Suprapubic skin (tissue), 4 donors: ENCODE data around the gene DEDD2. TPM values are rescaled to one million over a fixed set of nuclear protein-coding genes. Genes with fewer than 3 reads are reported as not detected.

Experiments
- DNase-seq, 2 donors: peaks; one replicate each; pipeline ENCODE4 v3.0.0-alpha.2; 2019; ENCODE audit warnings: low spot score in 2 of 2
- H3K27ac ChIP-seq: fragments of 200-600 bp; sonication (generic); one replicate; pipeline ENCODE4 v1.5.1; 2019
- H3K27me3 ChIP-seq: fragments of 200-600 bp; sonication (generic); one replicate; pipeline ENCODE4 v1.5.1; 2019
- H3K36me3 ChIP-seq: fragments of 200-600 bp; sonication (generic); one replicate; pipeline ENCODE4 v1.5.1; 2019
- H3K4me1 ChIP-seq: fragments of 200-600 bp; sonication (generic); one replicate; pipeline ENCODE4 v1.5.1; 2019
- H3K4me3 ChIP-seq: fragments of 200-600 bp; sonication (generic); one replicate; pipeline ENCODE4 v1.5.1; 2019; ENCODE audit warnings: mild to moderate bottlenecking
- H3K9me3 ChIP-seq: fragments of 200-600 bp; sonication (generic); one replicate; pipeline ENCODE4 v1.5.1; 2019
- CTCF ChIP-seq, 2 donors: fragments of 200-600 bp in 1 of 2; fragments of 450-650 bp in 1 of 2; sonication (generic) in 1 of 2; IDR thresholded peaks; one replicate each; pipeline ENCODE4 v1.5.1; 2016 to 2019; ENCODE audit warnings: antibody characterized with exemption in 2 of 2, mild to moderate bottlenecking in 1 of 2, moderate library complexity in 1 of 2
- EP300 ChIP-seq: sonication (generic); formaldehyde crosslinking; IDR thresholded peaks from one replicate; pipeline ENCODE4 v1.6.1; 2017; ENCODE audit warnings: antibody characterized with exemption
- POLR2A ChIP-seq, 2 donors: fragments of 450-650 bp; IDR thresholded peaks; one replicate each; pipeline ENCODE4 v1.6.1; 2017; ENCODE audit warnings: antibody characterized with exemption in 2 of 2, mild to moderate bottlenecking in 2 of 2, moderate library complexity in 2 of 2
- POLR2AphosphoS5 ChIP-seq, 3 donors: sonication (generic); formaldehyde crosslinking; IDR thresholded peaks; one replicate each; pipeline ENCODE4 v1.6.1; 2017; ENCODE audit warnings: antibody characterized with exemption in 3 of 3
- WGBS: methylation state at CpG from one replicate; pipeline ENCODE4 v1.1.5; 2018; 5-methylcytosine and 5-hydroxymethylcytosine counted together
- total RNA-seq, 4 donors: library from RNA; depleted of rRNA; stranded (reverse); fragments of >200 nt; gene quantifications; one replicate each; pipeline ENCODE4 v1.1.0, GENCODE V29; 2016

The DEDD2 gene
- total RNA-seq, 4 donors from 2014 or later, result 51.3 to 78.9 (median 65.6) TPM

DNA sequence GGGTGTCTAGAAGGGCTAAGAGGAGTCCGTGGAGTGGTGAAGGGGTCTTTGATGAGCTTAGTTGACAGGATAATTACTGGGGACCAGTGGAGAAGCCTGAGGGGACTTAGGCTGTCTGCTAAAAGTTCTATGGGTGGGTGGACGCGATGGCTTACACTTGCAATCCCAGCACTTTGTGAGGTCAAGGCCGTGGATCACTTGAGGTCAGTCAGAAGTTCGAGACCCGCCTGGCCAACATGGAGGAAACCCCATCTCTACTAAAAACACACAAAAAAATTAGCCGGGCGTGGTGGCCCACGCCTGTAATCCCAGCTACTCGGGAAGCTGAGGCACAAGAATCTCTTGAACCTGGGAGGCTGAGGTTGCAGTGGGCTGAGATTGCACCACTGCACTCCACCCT lies 27.8 kb upstream of the DEDD2 start:
- H3K9me3 ChIP-seq, result no peaks in the 10 kb centered on the region
- peak overlapping the region; percentile 62 for H3K4me3 ChIP-seq
- no peak overlapping the region for H3K27ac ChIP-seq
- no peak for TF ChIP-seq POLR2AphosphoS5 (IDR thresholded peaks at IDR 0.05)
- TF ChIP-seq EP300, result no peak
- no peak for TF ChIP-seq POLR2A (IDR thresholded peaks at IDR 0.05)
- no peak for TF ChIP-seq CTCF (IDR thresholded peaks at IDR 0.05)
- no peak for DNase-seq
- WGBS, result 76% methylated on average over 10 of the region's 10 CpGs
- H3K36me3 ChIP-seq, result peaks cover 16% of the 10 kb centered on the region
- no peaks in the 10 kb centered on the region for H3K27me3 ChIP-seq
- H3K4me1 ChIP-seq, result peaks cover 84% of the 10 kb centered on the region

- TF ChIP-seq POLR2A (IDR thresholded peaks at IDR 0.05) (peak in 1 of 2 donors; percentile 26), POLR2AphosphoS5 (IDR thresholded peaks at IDR 0.05) (peak in 2 of 3 donors; percentile 19 to 91), CTCF (IDR thresholded peaks at IDR 0.05) (peak; percentile 47 to 61), EP300 (no peak)
- H3K4me1 ChIP-seq, result peaks cover 83% of the 10 kb centered on the region
- DNase-seq, result peak; percentile 95 to 96
- H3K4me3 ChIP-seq, result peak overlapping the region; percentile 62
- WGBS, result 2% methylated on average over 29 of the region's 45 CpGs
- H3K36me3 ChIP-seq, result peaks cover 18% of the 10 kb centered on the region
- H3K27me3 ChIP-seq, result no peaks in the 10 kb centered on the region
- H3K27ac ChIP-seq, result peak overlapping the region; percentile 90
- H3K9me3 ChIP-seq, result no peaks in the 10 kb centered on the region
Observed at GRCh38 chr19:42244347-42245220, 27.1 kb upstream of the DEDD2 start.

GRCh38 chr19:42242512-42243409 lies 25.3 kb upstream of the DEDD2 start, which contains the start of gene GSK3A:
Gene GSK3A (minus strand): TSS chr19:42242602. CDS start chr19:42242465, 137 bp downstream.
- H3K4me3 ChIP-seq, result peak within 1 kb of the TSS; percentile 62
- DNase-seq, result peak; percentile 99
- H3K27me3 ChIP-seq, result no peaks in the 10 kb centered on the region
- peak within 1 kb of the TSS; percentile 90 for H3K27ac ChIP-seq
- TF ChIP-seq POLR2A (IDR thresholded peaks at IDR 0.05) (peak in 1 of 2 donors; percentile 89), EP300 (no peak), POLR2AphosphoS5 (IDR thresholded peaks at IDR 0.05) (peak; percentile 2 to 85 (median 28)), CTCF (IDR thresholded peaks at IDR 0.05) (no peak)
- no peaks in the 10 kb centered on the region for H3K9me3 ChIP-seq
- H3K36me3 ChIP-seq, result peaks cover 8% of the 10 kb centered on the region
- 0% methylated on average over 38 of the region's 76 CpGs for WGBS
- peaks cover 67% of the 10 kb centered on the region for H3K4me1 ChIP-seq

GRCh38 chr19:42242069-42242511 lies 24.6 kb upstream of the DEDD2 start:
- H3K4me1 ChIP-seq, result peaks cover 60% of the 10 kb centered on the region
- no peaks in the 10 kb centered on the region for H3K9me3 ChIP-seq
- TF ChIP-seq POLR2A (IDR thresholded peaks at IDR 0.05) (no peak), POLR2AphosphoS5 (IDR thresholded peaks at IDR 0.05) (no peak), EP300 (no peak), CTCF (IDR thresholded peaks at IDR 0.05) (no peak)
- H3K4me3 ChIP-seq, result peak overlapping the region; percentile 62
- peaks cover 13% of the 10 kb centered on the region for H3K36me3 ChIP-seq
- WGBS, result 0% methylated on average over 1 of the region's 49 CpGs
- DNase-seq, result peak in 1 of 2 donors; percentile 79
- peak overlapping the region; percentile 90 for H3K27ac ChIP-seq
- H3K27me3 ChIP-seq, result no peaks in the 10 kb centered on the region
